GM12872 (cell line): ENCODE data around the gene CAPN9.

ENCODE experiments used
- CTCF ChIP-seq: IDR thresholded peaks from 3 replicates; pipeline ENCODE4 v1.5.1; 2011; ENCODE audit warnings: low read depth, mild to moderate bottlenecking, low read length, moderate library complexity; ENCODE audit not compliant: insufficient read depth

CAPN9 gene

GRCh38 chr1:230754796-230755195 is 7.6 kb downstream of the CAPN9 start:
- no peak for TF ChIP-seq CTCF

GRCh38 chr1:230757856-230758708 is 10.9 kb downstream of the CAPN9 start:
- TF ChIP-seq CTCF, result no peak

- TF ChIP-seq CTCF, result no peak
These were observed 11.7 kb downstream of the CAPN9 start for GRCh38 chr1:230758709-230759368.

GRCh38 chr1:230759369-230760065 is 12.3 kb downstream of the CAPN9 start:
- no peak for TF ChIP-seq CTCF

- no peak for TF ChIP-seq CTCF
These were observed 13.2 kb downstream of the CAPN9 start for GRCh38 chr1:230760360-230760827.

- TF ChIP-seq CTCF, result no peak
These were observed 14.4 kb downstream of the CAPN9 start for GRCh38 chr1:230761443-230762167.
